HG03095 (cell line): ENCODE data around the gene RBSN.

ENCODE experiments used
- ATAC-seq: cut with Tn5 transposase; IDR thresholded peaks from one replicate; pipeline ENCODE4 v1.9.1; 2021; ENCODE audit warnings: moderate library complexity; ENCODE audit not compliant: unreplicated experiment

Gene RBSN

DNA sequence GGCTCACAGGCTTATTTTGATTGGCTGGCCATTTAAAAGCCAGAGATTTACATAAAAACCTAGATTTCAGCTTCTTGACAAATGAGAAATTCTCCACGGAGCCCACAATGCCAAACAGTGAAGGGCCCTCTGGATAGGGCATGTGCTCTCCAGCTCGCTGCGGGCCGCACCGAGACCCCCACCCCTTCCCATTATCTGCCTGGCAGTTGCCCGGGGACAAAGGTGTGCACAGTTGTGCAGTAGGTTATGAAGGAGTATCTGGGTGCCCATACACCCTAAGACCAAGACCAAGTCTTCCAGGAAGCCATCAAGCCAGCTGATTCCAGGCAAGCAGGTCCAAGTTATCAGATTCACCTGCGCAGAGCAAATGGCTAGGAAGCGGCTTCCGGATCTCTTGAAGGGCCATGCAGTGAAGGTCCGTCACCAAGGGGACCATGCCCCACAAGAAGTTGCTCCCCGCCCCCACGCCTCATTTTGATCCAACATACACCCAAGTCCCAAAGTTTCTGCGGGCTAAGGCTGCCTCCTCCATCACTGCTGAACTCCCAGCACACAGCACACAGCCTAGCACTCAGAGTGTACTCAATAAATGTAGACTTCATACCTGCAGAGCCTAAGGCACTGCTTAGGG lies 35.2 kb downstream of the RBSN start:
- ATAC-seq = no peak

DNA sequence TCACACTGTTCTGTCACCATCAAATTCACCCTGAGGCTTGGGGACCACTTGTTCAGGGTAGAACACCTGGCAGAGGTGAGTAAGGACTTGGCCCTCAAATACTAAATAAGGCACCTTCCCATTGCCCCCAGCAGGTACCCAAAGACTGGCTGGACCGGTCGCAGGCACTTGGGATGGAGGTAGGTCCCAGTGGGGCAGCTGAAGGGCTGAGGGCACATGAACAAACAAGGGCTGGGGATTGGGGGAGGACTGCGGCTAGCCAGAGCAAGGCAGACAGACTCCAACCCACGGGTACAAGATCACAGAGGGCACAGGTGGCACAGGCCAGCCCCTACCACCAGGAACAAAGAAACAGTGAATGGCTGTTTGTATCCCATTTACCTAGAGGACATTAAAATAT lies 35.7 kb downstream of the RBSN start:
- no peak for ATAC-seq

DNA sequence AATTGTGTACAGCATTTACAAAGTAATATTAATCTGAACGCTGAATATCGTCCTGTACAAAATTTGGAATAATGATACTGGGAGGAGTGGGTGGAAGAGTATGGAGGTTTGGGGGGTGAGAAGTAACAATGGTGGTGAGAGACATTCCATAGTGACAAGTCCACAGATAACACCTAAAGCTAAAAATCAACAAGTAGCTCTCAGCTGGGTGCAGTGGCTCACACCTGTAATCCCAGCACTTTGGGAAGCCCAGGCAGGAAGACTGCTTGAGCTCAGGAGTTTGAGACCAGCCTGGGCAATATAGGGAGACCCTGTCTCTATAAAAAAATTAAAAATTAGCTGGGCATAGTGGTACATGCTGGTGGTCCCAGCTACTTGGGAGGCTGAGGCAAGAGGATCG lies 38.9 kb downstream of the RBSN start:
- ATAC-seq = no peak

DNA sequence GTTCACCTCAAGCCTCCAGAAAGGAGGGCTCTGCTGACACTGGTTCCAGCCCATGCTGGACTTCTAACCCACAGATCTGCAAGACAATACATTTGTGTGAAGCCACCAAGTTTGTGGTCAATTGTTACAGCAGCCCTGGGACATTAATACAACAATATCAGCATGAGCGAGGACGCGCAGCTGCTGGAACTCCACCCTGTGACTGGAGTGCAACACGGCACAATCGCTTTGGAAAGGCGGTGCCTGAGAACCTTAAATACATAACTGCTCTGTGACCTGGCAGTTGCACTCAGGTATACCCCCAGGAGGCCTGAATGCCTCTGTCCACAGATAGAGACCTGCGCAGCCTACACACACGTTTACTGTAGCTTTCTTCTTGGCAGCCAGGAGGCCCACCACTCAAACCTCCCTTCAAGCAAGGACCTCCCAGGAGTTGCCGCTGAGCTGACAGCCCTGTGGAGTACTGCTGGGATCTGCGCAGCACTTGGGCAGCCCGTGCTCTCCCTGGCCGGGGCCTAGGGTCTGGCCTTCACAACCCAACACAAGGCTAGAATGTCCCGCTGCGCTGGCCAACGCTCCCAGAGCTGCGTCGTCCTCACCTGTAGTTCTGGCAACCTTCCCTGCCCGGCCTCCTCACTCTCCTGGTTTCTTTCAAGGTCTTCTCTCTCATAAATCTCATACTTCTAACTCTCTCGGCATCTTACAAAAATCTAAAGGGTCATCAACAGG lies 42.1 kb downstream of the RBSN start:
- no peak for ATAC-seq

DNA sequence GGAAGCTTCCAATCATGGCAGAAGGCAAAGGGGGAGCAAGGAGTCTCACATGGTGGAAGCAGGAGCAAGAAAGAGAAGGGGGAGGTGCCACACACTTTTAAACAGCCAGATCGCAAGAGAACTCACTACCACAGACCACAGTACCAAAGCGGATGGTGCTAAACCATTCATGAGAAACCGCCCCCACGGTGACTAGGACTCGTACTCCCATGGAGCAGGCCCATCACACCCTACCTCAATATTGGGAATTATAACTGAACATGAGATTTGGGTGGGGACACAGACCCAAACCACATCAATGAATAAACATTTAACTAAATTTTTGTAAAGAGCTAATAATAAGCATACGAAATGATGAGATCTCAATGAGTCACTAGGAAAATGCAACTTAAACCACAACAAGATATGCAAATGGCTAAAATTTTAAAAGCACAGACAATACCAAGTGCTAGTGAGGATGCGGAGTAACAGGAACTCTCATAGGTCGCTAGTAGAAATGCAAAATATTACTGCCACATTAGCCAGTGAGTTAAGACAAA lies 43.9 kb downstream of the RBSN start:
- ATAC-seq = peak; percentile 39

DNA sequence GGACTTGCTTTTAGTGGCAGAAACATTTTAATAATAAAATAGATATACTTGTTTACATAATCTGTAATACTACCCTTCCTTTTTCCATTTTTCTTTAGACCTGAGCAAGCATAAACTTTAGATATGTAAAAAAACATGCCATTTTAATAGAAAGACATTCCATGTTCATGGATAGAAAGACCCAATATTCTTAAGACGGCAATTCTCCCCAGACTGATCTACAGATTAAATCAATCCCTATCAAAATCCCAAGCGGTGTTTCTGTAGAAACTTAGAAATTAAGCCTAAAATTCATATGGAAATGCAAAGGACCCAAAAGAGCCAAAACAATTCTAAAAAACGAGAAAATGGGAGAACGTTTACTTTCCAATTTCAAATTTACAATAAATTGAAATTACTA lies 45.4 kb downstream of the RBSN start:
- ATAC-seq = no peak

DNA sequence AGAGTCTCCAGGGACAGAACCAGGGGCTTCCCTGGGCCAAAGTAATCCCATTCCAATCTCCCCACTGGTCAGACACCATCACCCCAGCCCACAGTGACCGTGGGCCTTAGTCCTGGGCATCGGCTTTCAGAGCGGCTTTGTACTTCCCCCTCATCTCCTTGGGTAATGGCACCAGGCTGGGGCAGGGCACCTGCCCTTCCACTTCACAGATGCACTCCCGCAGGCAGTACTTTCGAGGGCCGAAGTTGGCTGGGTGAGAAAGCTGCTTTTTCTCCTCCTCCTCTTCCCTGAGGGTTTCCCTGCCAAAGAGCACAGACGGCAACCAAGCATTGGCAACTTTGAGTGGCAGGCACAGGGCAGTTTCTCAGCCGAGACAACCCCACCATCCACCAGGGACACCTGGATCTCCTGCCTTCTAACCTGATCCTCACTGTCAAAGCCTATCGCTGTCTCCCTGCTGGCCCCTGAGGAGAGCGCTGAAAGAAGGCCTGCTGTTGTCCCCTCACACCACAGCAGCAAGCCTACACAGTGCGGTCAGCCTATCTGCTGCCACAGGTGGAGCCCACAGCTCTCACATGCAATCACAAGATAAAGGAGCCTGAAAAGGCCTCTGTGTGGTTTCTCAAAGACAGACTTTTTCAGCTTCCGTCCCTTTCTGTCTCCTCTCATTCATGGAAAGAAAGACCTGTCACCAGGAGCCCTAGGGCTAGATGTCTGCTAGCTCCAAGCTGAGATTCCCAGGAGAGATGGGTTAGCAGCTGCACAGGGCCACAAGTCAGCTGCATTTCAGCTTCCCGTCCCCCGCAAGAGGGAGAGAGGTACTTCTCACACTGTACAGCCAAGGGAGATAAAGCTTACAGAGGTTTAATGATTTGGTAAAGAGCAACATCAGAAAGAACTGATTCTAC lies 46.4 kb downstream of the RBSN start:
- no peak for ATAC-seq

DNA sequence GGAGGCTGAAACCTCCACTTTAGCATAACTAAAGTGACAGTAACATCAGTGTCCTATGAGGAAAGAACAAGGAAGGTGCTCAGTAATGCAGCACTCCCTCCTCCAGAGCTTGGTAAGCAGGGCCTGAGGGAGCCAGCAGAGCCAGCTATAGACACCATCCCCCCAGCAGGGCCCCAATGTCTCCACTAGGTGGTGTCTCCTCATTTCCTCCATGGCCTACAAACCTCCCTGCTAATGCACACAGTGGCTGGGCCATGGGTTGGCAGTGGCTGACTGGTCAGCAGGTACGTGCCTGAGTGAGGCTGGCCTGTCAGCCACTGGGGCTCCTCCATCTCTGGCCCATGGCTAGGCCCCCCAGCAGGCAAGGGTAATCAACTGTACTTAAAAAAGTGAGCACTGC lies 47.4 kb downstream of the RBSN start:
- ATAC-seq = peak; percentile 46

DNA sequence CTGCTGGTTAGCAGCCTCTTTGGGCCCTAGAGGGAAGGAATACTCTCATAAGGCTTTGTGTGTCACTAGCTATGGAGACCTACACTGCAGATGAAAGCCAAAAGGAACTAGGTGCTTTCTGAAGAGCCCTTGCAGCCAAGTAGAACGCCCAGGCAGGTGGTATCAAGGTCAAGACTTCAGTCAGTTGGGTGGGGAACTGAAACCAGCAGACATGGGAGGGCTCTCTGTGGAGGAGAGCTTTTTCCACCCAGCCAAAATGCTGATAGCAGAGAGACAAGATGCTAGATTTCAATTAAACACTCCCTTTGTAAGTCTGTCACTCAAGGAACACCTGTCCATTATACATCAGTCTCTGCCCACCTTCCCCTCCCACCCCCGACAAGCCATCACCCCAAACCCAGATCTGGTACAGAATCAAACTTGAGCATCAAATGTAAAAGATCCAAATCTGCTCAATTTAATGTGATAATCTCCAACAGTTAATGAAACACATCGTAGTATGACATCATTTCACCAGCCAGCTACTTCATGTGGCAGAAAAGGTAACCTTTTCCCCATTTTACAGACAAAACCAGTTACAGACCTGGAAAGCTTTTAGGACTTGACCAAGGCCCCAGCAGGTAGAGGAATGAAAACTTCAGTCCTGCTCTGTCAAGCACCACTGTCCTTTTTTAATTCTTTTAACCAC lies 48.4 kb downstream of the RBSN start:
- peak; percentile 75 for ATAC-seq

DNA sequence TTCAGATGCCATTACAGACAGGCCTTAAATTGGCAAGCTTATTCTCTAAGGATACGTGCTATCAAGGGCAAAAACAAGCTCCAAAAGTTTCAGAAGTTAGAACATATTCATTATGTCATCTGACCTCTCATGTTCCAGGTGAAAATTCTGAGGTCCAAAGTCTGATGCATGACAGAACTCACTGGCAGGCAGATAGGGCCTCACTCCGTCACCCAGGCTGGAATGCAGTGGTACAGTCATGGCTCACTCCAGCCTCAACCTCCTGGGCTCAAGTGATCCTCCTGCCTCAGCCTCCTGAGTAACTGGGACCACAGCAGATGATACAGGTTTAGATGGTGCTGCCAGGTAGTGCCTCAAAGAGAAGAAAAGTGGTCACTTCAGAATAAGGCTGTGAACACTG lies 49.4 kb downstream of the RBSN start:
- no peak for ATAC-seq

DNA sequence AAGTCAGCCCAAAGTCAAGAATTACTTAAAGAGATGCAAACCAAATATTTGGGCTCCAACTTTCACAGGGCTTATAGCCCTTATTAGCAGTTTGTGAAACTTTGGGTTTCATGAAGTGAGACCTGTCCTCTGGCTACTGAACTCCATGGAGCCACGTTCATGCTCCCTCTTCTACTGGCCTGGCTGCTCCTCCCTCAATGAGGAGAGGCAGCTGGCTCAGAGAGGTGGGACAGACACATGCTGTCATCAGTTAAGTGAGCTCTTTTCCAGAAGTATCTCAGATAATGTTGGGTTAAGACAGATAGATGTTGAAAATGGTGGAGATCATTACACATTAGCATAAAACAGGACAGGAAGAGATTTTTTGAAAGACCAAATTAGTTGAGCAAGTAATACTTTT lies 53.3 kb downstream of the RBSN start:
- ATAC-seq = no peak

DNA sequence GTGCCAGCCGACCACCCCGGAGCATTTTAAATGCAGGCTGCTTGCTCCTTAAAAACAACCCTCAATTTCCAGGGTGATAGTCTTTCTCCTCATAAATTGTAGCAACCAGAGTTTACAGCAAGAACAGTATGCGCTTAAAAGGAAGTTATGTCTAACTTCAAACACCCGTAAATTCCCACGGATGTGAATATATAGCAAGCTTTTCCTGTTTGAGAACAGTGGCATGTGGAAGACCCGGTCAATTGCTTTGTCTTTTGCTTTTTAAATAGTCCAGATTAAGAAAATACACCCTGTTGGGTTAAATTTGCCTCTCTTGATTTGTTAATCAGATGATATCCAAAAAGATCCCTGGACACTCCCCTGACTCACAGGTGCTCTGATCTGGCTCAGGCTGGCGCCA lies 54.6 kb downstream of the RBSN start:
- no peak for ATAC-seq

DNA sequence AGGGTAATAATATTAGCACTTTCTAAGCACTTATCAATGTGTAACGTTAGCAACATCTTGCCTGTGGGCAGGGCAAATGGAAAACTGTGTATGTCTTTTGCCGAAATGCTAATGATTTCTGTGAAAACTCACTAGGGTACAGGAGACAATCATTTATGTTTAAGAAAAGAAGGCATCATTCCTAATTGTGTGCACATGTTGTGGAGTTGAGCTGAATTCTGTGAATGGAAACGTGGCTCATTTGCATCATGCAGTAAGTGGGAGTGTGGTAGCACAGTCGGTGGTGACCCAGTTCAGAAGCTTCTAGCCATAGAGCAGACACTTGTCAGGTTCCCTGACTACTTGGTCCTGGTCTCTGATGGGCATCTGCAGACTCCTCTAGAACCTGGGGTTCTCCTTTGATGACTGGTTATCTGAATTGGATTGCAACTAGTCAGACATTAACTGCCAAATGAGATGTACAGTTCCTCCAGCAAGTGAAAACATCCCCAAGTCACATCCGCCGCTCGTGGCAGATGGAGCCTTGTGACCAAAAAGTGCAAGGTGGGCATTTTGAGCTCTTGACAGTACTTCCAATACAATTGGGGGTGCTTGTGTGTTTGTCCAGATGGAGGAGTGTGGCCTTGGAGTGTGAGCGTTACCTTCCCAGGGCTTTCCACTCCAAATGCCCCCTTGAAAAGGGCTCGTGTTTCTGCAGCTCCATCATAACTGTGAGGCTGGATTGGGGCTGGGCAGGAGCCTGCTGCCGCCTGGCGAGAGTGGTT lies 55.4 kb downstream of the RBSN start:
- ATAC-seq = no peak

DNA sequence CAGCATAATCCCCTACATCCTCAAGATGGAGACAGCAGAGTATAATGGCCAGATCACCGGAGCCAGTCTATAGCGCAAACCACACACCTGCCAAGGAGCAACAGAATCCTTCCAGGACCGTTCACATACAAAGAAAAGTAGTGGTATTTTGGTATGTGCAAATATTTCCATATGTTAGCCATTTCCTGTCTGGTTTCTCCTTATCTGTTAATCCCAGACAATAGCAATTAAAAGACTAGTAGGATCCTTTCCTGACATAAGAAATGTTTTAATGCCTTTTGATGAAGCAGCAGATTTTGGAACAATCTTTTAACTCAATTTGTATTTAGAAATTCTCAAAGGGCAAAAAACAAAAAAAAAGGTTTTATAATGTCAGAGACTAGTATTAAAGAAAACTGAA lies 56.0 kb downstream of the RBSN start:
- no peak for ATAC-seq

DNA sequence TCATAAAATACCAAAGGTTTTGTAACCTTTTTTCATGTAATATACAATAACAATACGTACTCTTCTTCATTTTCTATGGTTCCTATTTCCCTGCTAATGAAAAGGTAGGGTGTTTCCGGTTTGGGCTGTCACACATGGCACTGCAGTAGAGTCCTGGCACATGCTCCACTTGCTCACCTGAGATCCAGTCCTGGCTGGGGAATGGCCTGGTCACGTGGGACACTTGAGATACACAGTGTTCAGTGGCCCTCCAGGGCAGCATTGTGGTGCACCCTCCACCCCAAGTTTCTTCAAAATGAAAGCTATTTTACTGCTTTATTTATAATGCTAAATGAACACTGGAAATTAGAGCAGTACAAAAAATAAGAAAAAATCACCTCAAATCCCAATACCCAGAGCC lies 57.0 kb downstream of the RBSN start:
- no peak for ATAC-seq

DNA sequence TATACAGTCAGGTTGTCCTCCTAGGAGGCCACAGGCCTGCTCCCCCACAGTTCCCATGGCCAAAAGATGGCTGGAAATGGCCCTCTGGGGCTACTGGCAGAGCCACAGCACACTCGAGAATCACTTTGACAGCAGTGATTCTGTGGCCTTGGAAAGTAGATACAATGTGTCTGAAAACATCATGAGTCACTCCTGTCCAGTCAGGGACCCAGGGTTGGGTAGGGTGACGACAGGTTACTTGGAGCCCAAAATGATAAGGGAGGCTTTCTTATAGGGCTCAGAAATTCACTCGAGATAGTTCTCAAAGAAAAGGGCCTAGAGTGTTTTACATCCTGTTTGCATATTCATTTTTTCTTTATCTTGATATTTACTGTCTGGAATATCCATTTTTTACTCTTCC lies 58.1 kb downstream of the RBSN start:
- no peak for ATAC-seq

DNA sequence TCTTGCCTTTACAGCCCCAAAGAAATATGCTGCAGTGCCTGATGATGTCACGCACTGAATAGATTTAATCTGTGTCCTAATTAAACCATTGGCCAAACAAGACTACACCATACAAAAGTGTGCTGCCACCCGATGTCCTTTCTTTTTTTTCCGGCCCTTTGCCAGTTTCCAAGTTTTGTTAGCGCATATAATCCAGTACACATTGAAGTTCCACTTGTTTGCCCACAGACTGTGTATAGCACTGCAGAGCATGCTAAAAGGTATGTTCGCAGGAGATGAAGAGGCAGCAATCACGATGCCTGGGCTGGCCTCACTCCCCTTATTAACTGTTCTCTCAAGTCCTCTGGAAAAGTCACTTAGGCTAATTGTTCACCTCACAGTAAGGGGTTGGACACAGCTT lies 60.6 kb downstream of the RBSN start:
- ATAC-seq = no peak

DNA sequence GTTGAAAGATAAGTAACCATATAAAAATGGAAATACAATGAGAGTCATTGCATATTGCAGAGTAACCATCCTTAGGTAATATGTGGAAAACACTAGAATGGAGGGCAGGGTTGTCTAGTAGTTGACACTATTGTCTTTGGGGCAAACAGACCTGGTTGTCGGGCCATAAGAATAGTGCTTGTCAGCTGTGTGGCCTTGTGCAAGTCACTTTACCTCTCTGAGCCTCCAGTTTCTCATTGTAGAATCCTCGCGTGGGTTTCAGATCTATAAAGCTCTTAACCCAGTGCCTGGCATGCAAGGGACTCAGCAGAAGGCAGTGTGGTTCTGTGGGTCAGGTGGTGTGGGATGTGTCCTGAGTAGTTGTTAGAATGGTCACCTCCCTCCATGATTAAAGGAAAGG lies 65.8 kb downstream of the RBSN start:
- ATAC-seq = no peak

DNA sequence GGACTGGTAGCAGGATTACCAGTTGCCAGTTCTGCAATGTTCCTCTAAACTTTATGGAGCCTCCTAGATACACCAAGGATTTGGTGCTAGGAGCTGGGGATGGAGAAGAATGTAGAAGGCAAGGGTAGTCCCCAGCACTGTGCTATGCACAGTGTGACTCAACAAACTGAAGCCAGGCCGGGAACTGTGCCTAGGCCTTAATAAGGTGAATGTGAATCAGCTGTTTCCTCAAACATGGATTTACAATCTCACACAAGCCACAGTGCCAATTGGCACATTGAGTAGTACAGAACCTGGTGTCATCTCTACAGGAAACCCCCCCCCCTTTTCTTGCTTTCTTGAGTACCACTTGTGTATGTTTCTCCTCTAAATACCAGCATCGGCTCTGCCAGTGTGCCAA lies 66.3 kb downstream of the RBSN start:
- no peak for ATAC-seq

DNA sequence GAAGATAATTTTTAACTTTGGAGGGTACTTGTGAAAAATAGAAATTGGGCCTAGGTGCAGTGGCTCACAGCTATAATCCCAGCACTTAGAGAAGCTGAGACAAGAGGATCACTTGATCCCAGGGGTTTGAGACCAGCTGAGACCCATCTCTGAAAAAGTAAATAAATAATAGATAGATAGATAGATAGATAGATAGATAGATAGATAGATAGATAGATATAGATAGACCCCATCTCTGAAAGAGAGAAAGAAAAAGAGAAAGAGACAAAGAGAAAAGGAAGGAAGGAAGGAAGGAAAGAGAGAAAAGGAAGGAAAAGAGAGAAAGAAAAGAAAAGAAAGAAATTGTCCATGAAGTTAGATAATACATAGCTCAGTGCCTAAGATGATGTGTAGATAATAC lies 69.3 kb downstream of the RBSN start:
- no peak for ATAC-seq
